GM23338 (cell line): ENCODE data around the gene TINCR. TPM values are rescaled to one million over a fixed set of nuclear protein-coding genes. Genes with fewer than 3 reads are reported as not detected.

ENCODE experiments used
- ATAC-seq: fragments of 200-7000 bp; cut with Tn5 transposase; 3 replicates; pipeline ENCODE4 v1.9.1; 2020
- DNase-seq: peaks from one replicate; pipeline ENCODE4 v3.0.0-alpha.2; 2015; ENCODE audit warnings: low spot score
- H2AFZ ChIP-seq: fragments of 200-600 bp; sonication (generic); 2 replicates; pipeline ENCODE4 v1.8.0; 2016; ENCODE audit warnings: antibody characterized with exemption, mild to moderate bottlenecking, moderate library complexity
- H3F3A ChIP-seq: fragments of 200-600 bp; sonication (generic); replicated peaks from 2 replicates; pipeline ENCODE4 v1.8.0; 2017; ENCODE audit warnings: antibody characterized with exemption, mixed run types, low read depth
- H3K27ac ChIP-seq: fragments of 200-600 bp; sonication (generic); 2 replicates; pipeline ENCODE4 v1.6.1; 2016; ENCODE audit warnings: low read depth
- H3K27me3 ChIP-seq: fragments of 200-600 bp; sonication (generic); 2 replicates; pipeline ENCODE4 v1.8.0; 2016; ENCODE audit warnings: mild to moderate bottlenecking, mixed run types, moderate library complexity; ENCODE audit not compliant: insufficient read depth
- H3K36me3 ChIP-seq: fragments of 200-600 bp; sonication (generic); 2 replicates; pipeline ENCODE4 v1.8.0; 2016; ENCODE audit warnings: mild to moderate bottlenecking; ENCODE audit not compliant: insufficient read depth
- H3K4me1 ChIP-seq: fragments of 200-600 bp; sonication (generic); 2 replicates; pipeline ENCODE4 v1.8.0; 2016; ENCODE audit warnings: mild to moderate bottlenecking, moderate library complexity; ENCODE audit not compliant: insufficient read depth
- H3K4me2 ChIP-seq: fragments of 200-600 bp; sonication (generic); 2 replicates; pipeline ENCODE4 v1.7.1; 2017; ENCODE audit warnings: mixed run types
- H3K4me3 ChIP-seq: fragments of 200-600 bp; sonication (generic); 2 replicates; pipeline ENCODE4 v1.6.1; 2016; ENCODE audit warnings: mixed run types
- H3K79me2 ChIP-seq: fragments of 200-600 bp; sonication (generic); replicated peaks from 2 replicates; pipeline ENCODE4 v1.8.0; 2017; ENCODE audit warnings: mild to moderate bottlenecking; ENCODE audit not compliant: insufficient read depth
- H3K9me2 ChIP-seq: fragments of 200-600 bp; sonication (generic); 2 replicates; pipeline ENCODE4 v1.8.0; 2017; ENCODE audit not compliant: insufficient read depth
- H4K20me1 ChIP-seq: fragments of 200-600 bp; sonication (generic); replicated peaks from 2 replicates; pipeline ENCODE4 v1.8.0; 2017; ENCODE audit warnings: mild to moderate bottlenecking; ENCODE audit not compliant: insufficient read depth
- H3K27ac Mint-ChIP-seq: 2 replicates; pipeline ENCODE4 v1.8.0; 2020; ENCODE audit warnings: inconsistent platforms, mild to moderate bottlenecking, moderate library complexity, mixed read lengths
- H3K27me3 Mint-ChIP-seq: 3 replicates; pipeline ENCODE4 v1.8.0; 2022; ENCODE audit warnings: low read depth, mild to moderate bottlenecking, moderate library complexity, mixed read lengths, inconsistent platforms; ENCODE audit not compliant: insufficient read depth, poor library complexity
- H3K36me3 Mint-ChIP-seq: 3 replicates; pipeline ENCODE4 v1.8.0; 2021; ENCODE audit warnings: low read depth, mild to moderate bottlenecking, inconsistent platforms, moderate library complexity, mixed read lengths
- H3K4me1 Mint-ChIP-seq: 3 replicates; pipeline ENCODE4 v1.8.0; 2020; ENCODE audit warnings: mild to moderate bottlenecking, inconsistent platforms, mixed read lengths
- H3K4me3 Mint-ChIP-seq: 3 replicates; pipeline ENCODE4 v1.8.0; 2021; ENCODE audit warnings: moderate library complexity, mild to moderate bottlenecking, inconsistent platforms, mixed read lengths
- H3K9me3 Mint-ChIP-seq: 3 replicates; pipeline ENCODE4 v1.8.0; 2020; ENCODE audit warnings: moderate library complexity, mild to moderate bottlenecking, inconsistent platforms, mixed read lengths
- CTCF ChIP-seq, 2 experiments: fragments of 200-600 bp in 1 of 2; sonication (generic) in 1 of 2; conservative IDR thresholded peaks; 2 replicates each; pipeline versions ENCODE4 v1.5.1 to v1.6.1; 2016 to 2017; ENCODE audit warnings: antibody characterized with exemption in 2 of 2, low read depth in 2 of 2, mild to moderate bottlenecking in 2 of 2, moderate library complexity in 1 of 2
- ETS1 ChIP-seq: IDR thresholded peaks from 2 replicates; pipeline ENCODE4 v1.6.1; 2016; ENCODE audit warnings: antibody characterized with exemption
- EZH2 ChIP-seq: fragments of 200-600 bp; sonication (generic); IDR thresholded peaks from one replicate; pipeline ENCODE4 v1.8.0; 2017; ENCODE audit warnings: antibody characterized with exemption, mild to moderate bottlenecking, low read depth; ENCODE audit not compliant: unreplicated experiment
- EZH2phosphoT487 ChIP-seq: fragments of 200-600 bp; sonication (generic); IDR thresholded peaks from one replicate; pipeline ENCODE4 v1.8.1; 2018; ENCODE audit warnings: antibody characterized with exemption; ENCODE audit not compliant: unreplicated experiment
- NANOG ChIP-seq: IDR thresholded peaks from 2 replicates; pipeline ENCODE4 v1.6.1; 2016; ENCODE audit warnings: antibody characterized with exemption, borderline replicate concordance
- REST ChIP-seq: IDR thresholded peaks from one replicate; pipeline ENCODE4 v1.6.1; 2018; ENCODE audit warnings: antibody characterized with exemption; ENCODE audit not compliant: unreplicated experiment
- STAT1 ChIP-seq: IDR thresholded peaks from one replicate; pipeline ENCODE4 v1.6.1; 2016; ENCODE audit warnings: antibody characterized with exemption; ENCODE audit not compliant: unreplicated experiment
- ZNF331 ChIP-seq: fragments of 250-450 bp; sonication (Bioruptor Pico); IDR thresholded peaks from 2 replicates; pipeline ENCODE4 v1.5.0; 2020; ENCODE audit warnings: low read depth, mild to moderate bottlenecking, moderate library complexity
- ZNF462 ChIP-seq: fragments of 250-450 bp; sonication (Bioruptor Pico); IDR thresholded peaks from 2 replicates; pipeline ENCODE4 v1.5.0; 2020; ENCODE audit warnings: mild to moderate bottlenecking, moderate library complexity
- polyA plus RNA-seq: library from polyadenylated mRNA; unstranded; fragments of >200 nt; fragmentation: Nextera tagmentation; extraction: Ambion mirVana; gene quantifications from 2 replicates; pipeline ENCODE4 v1.2.1, GENCODE V29; 2016
- total RNA-seq: library from RNA; depleted of rRNA; stranded (reverse); fragments of >200 nt; shearing (Covaris generic); gene quantifications from 2 replicates; pipeline ENCODE4 v1.2.3, GENCODE V29; 2014

TINCR gene
- total and polyA plus RNA-seq, 2 experiments from 2014 or later: 0.42 to 0.97 TPM

GRCh38 chr19:5590865-5591154 lies 23.1 kb upstream of the TINCR start:
- H3K27me3 ChIP-seq: no peaks in the 10 kb centered on the region
- Mint-ChIP-seq H3K27me3 (peaks cover 11% of the 10 kb centered on the region), H3K4me1 (peaks cover 26% of the 10 kb centered on the region), H3K36me3 (peaks cover 75% of the 10 kb centered on the region), H3K9me3 (no peaks in the 10 kb centered on the region; the same call in 2 of the 3 replicates), H3K27ac (no peak overlapping the region), H3K4me3 (no peak overlapping the region)
- peaks cover 5% of the 10 kb centered on the region; the same call in 1 of the 2 replicates for H3K4me1 ChIP-seq
- H3F3A ChIP-seq: peaks cover 2% of the 10 kb centered on the region; the same call in 1 of the 2 replicates
- H4K20me1 ChIP-seq: peaks cover 10% of the 10 kb centered on the region; the same call in 1 of the 2 replicates
- H3K9me2 ChIP-seq: no peaks in the 10 kb centered on the region
- no peak overlapping the region for H3K27ac ChIP-seq
- no peaks in the 10 kb centered on the region; the same call in 1 of the 2 replicates for H3K79me2 ChIP-seq
- DNase-seq (no peak), ATAC-seq (no peak)
- peaks cover 24% of the 10 kb centered on the region for H3K36me3 ChIP-seq
- no peak overlapping the region for H3K4me2 ChIP-seq
- TF ChIP-seq STAT1: no peak
- no peak for TF ChIP-seq NANOG
- no peak for TF ChIP-seq EZH2
- TF ChIP-seq ZNF462: no peak
- TF ChIP-seq ETS1: no peak
- TF ChIP-seq REST: no peak
- TF ChIP-seq EZH2phosphoT487: no peak
- no peak for TF ChIP-seq ZNF331 (CRISPR knock-in tag)
- TF ChIP-seq CTCF (conservative IDR thresholded peaks at IDR 0.05; ENCODE audit: low read depth in 2 of 2): no peak
- no peak overlapping the region for H2AFZ ChIP-seq
- no peak overlapping the region for H3K4me3 ChIP-seq
